Ovary (tissue), 9 donors: Measurements from ENCODE around the gene RASSF8. TPM values are rescaled to one million over a fixed set of nuclear protein-coding genes. Genes with fewer than 3 reads are reported as not detected.

Experiments
- DNase-seq, 5 donors: peaks; one replicate each; pipeline ENCODE4 v3.0.0-alpha.2; 2019 to 2020
- H3K27ac ChIP-seq, 2 donors: fragments of 200-600 bp; one replicate each; pipeline versions ENCODE4 v1.5.1 to v1.8.0; 2019 to 2022
- H3K27me3 ChIP-seq: fragments of 200-600 bp; one replicate; pipeline ENCODE4 v1.8.0; 2022
- H3K36me3 ChIP-seq: fragments of 200-600 bp; sonication (generic); one replicate; pipeline ENCODE4 v1.5.1; 2019
- H3K4me1 ChIP-seq: one replicate; pipeline ENCODE4 v1.8.1; 2013; ENCODE audit warnings: mild to moderate bottlenecking, moderate library complexity; ENCODE audit not compliant: insufficient read depth
- H3K4me3 ChIP-seq: fragments of 200-600 bp; sonication (generic); one replicate; pipeline ENCODE4 v1.5.1; 2017
- H3K9me3 ChIP-seq, 2 donors: fragments of 200-600 bp in 1 of 2; sonication (generic) in 1 of 2; one replicate each; pipeline versions ENCODE4 v1.5.1 to v1.8.1; 2013 to 2019; ENCODE audit warnings: mild to moderate bottlenecking in 1 of 2, moderate library complexity in 1 of 2
- CTCF ChIP-seq, 3 donors: fragments of 450-650 bp in 2 of 3; fragments of 200-600 bp in 1 of 3; IDR thresholded peaks; one replicate each; pipeline versions ENCODE4 v1.5.1 to v1.8.0; 2016 to 2022; ENCODE audit warnings: antibody characterized with exemption in 3 of 3, mild to moderate bottlenecking in 1 of 3
- EP300 ChIP-seq: sonication (generic); formaldehyde crosslinking; IDR thresholded peaks from one replicate; pipeline ENCODE4 v1.6.1; 2017; ENCODE audit warnings: antibody characterized with exemption
- POLR2A ChIP-seq: fragments of 450-650 bp; IDR thresholded peaks from one replicate; pipeline ENCODE4 v1.6.1; 2017; ENCODE audit warnings: antibody characterized with exemption, mild to moderate bottlenecking, moderate library complexity
- WGBS, 3 donors: extraction: QIAGEN DNeasy Blood & Tissue Kit in 1 of 3; methylation state at CpG; one replicate each; pipeline versions ENCODE4 v1.1.5 to v1.1.7; 2013 to 2017; 5-methylcytosine and 5-hydroxymethylcytosine counted together
- intact Hi-C, 4 donors: fragments of 100-400 bp; cut with DNase I; formaldehyde crosslinking; loops; one replicate each; pipeline versions ENCODE4 v1.11.0 to v1.15.1; 2022 to 2023
- polyA plus RNA-seq, 2 donors: library from polyadenylated mRNA; stranded (reverse); fragments of 200-250 nt in 1 of 2; fragments of 350-450 nt in 1 of 2; fragmentation: Illumina TruSeq in 1 of 2; extraction: RNeasy Lipid Tissue Mini Kit (QIAGEN cat#74804) in 1 of 2; gene quantifications; one replicate each; pipeline ENCODE4 v1.2.3, GENCODE V29; 2013 to 2014
- total RNA-seq, 7 donors: library from RNA; depleted of rRNA in 2 of 7; stranded (reverse); fragments of >200 nt in 2 of 7; fragmentation: NEBNext Ultra II Directional in 3 of 7; extraction: Animal tissue kit (Norgen Biotek cat#: 25700) in 3 of 7; gene quantifications; one replicate each; pipeline versions ENCODE4 v1.1.0 to v1.2.4, GENCODE V29; 2016 to 2023
- donor health status: DM: no; HTN: no; CAD: no; lungs with moderate emphysema.
- donor health status: DM: no; HTN: no; CAD: no.
- donor health status: Bipolar disorder and iron deficiency.
- donor health status: DM: yes; HTN: yes; CAD: no.
- donor health status: DM: no; HTN: no; CAD: no.
- donor health status: DM: yes; HTN: yes; CAD: no.

RASSF8 gene
- total and polyA plus RNA-seq, 9 donors, result 16.5 to 134 (median 82.5) TPM

DNA sequence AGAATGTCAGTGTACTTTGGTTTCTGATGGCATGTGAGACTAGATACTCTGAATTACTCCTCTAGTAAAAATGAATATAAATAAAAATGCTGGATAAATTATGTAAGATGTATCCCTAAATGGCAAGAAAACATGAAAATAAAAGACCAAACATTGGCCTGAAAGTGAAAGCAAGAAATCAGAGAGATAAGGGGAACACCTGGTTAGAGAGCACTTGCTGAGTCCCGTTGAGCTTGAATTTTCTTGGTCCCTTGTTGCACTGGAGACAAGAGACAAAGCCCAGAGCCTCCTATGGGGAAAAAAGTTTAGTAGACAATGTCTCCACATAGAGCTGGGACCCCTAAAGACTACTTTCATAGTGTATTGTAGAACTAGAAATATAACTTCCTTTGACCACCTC is 23.9 kb downstream of the RASSF8 start:
- intact Hi-C loops, result no loop called here
- no peak for TF ChIP-seq CTCF (IDR thresholded peaks at IDR 0.05)
- TF ChIP-seq POLR2A, result no peak
- no peak for TF ChIP-seq EP300
- DNase-seq, result no peak

GRCh38 chr12:25983625-25984024 is 25.1 kb downstream of the RASSF8 start:
- Histone ChIP-seq H3K4me3 (no peak overlapping the region), H3K27me3 (no peaks in the 10 kb centered on the region), H3K9me3 (no peaks in the 10 kb centered on the region), H3K4me1 (peaks cover 20% of the 10 kb centered on the region), H3K36me3 (no peaks in the 10 kb centered on the region), H3K27ac (no peak overlapping the region)
- no peak for DNase-seq
- 96 to 98% (median 97%) methylated on average over 4 of the region's 4 CpGs for WGBS, 3 donors
- intact Hi-C loops, result no loop called here
- TF ChIP-seq EP300 (no peak), CTCF (IDR thresholded peaks at IDR 0.05) (no peak), POLR2A (no peak)

More for the DNA sequence above, 23.9 kb downstream of the RASSF8 start:
- 0% methylated on average over 1 of the region's 1 CpG; no CpG with 5 or more reads in 1 of the 3 donors for WGBS, 3 donors
- peaks cover 20% of the 10 kb centered on the region for H3K4me1 ChIP-seq
- no peaks in the 10 kb centered on the region for H3K9me3 ChIP-seq
- H3K27me3 ChIP-seq, result no peaks in the 10 kb centered on the region
- H3K4me3 ChIP-seq, result no peak overlapping the region
- no peak overlapping the region for H3K27ac ChIP-seq
- no peaks in the 10 kb centered on the region for H3K36me3 ChIP-seq

DNA sequence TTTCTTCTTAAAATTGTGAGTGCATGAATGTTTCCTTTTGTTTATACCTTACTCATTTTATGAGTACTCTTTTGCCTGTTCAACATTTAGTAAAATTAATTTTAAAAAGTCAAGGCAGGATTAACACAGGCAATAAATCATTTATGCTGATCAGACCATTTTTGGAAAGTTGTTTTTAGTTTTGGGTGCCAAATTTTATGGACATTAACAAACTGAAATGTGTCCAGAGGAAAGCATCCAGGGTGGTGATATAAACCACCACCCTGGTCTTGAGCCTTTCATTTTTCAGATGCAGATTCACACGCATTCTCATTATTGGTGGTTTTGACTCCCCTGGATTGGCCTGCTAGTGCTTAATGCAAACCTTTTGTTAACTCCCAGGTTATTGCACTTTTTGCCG is 26.3 kb downstream of the RASSF8 start:
- H3K4me1 ChIP-seq, result peaks cover 17% of the 10 kb centered on the region
- no peaks in the 10 kb centered on the region for H3K9me3 ChIP-seq
- intact Hi-C loops, result no loop called here
- no peak overlapping the region for H3K27ac ChIP-seq
- H3K4me3 ChIP-seq, result no peak overlapping the region
- TF ChIP-seq CTCF (IDR thresholded peaks at IDR 0.05) (no peak), EP300 (no peak), POLR2A (no peak)
- WGBS, 3 donors, result 72 to 86% (median 77%) methylated on average over 2 of the region's 2 CpGs
- no peak for DNase-seq
- H3K36me3 ChIP-seq, result no peaks in the 10 kb centered on the region
- H3K27me3 ChIP-seq, result no peaks in the 10 kb centered on the region

- 76 to 84% (median 82%) methylated on average over 8 of the region's 8 CpGs for WGBS, 3 donors
- no peak overlapping the region for H3K27ac ChIP-seq
Observed at GRCh38 chr12:25985316-25986175, 27.1 kb downstream of the RASSF8 start.

DNA sequence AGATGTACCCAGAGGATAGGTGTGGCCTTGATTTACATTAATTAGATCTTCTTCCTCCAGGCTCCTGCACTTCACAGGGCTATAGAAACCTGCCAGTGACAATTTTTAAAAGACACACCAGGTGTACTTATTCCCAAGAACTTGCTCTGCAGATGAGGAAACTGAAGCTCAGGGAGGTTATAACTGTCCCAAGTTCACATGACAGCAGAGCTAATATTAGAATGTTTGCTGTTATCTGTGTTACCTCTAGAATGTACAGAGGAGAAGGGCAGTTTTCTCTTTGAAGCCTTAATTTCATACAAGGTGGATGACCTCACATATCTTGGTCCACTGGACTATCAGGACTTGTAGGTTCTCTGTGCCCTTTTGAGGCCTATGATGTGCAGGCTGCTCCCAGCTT is 27.7 kb downstream of the RASSF8 start:
- DNase-seq, result no peak
- Histone ChIP-seq H3K27me3 (no peaks in the 10 kb centered on the region), H3K27ac (no peak overlapping the region), H3K4me3 (no peak overlapping the region), H3K36me3 (no peaks in the 10 kb centered on the region), H3K4me1 (peaks cover 16% of the 10 kb centered on the region), H3K9me3 (no peaks in the 10 kb centered on the region)
- intact Hi-C loops, result no loop called here
- TF ChIP-seq POLR2A, result no peak

More at GRCh38 chr12:25985316-25986175, 27.1 kb downstream of the RASSF8 start:
- DNase-seq, result no peak
- peaks cover 17% of the 10 kb centered on the region for H3K4me1 ChIP-seq
- no peak overlapping the region for H3K4me3 ChIP-seq
- H3K9me3 ChIP-seq, result no peaks in the 10 kb centered on the region
- intact Hi-C loops, result no loop called here
- H3K27me3 ChIP-seq, result no peaks in the 10 kb centered on the region
- TF ChIP-seq EP300 (no peak), POLR2A (no peak)
- H3K36me3 ChIP-seq, result no peaks in the 10 kb centered on the region
